HUDEP-2 (cell line): Measurements from ENCODE around the gene MSI2.
"Not testable (repeated sequence)": the region's sequence is repeated elsewhere in the genome, so short reads cannot be mapped to it uniquely, and the experiment has no call there.

Experiments used
- DNase-seq, 76 experiments: peaks; one replicate each; lab custom pipeline; 2025; ENCODE audit not compliant: unreplicated experiment in 76 of 76; lab: John Stamatoyannopoulos, UW

MSI2 gene

GRCh38 chr17:57288773-57289121, 32.4 kb downstream of the MSI2 start:
- DNase-seq = no peak

DNA sequence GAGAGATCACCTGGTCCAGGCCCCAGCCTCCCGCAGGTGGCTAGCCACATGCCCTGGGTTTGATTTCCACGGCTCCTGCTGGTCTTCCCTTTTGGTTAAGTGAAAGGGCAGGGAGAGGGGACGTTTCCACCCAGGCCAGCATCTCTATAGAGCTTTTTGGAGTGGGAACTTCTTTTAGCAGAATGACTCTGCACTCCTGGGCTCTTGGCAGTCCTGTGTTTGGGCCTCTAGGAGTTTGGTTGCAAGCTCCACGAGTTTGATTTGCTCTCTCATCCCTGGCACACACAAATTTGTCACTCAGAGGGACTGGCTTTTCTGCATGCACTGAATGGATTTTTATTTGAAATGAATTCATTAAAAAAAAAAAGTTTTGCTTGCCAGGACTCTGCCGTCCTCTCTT, 32.8 kb downstream of the MSI2 start:
- no peak for DNase-seq

DNA sequence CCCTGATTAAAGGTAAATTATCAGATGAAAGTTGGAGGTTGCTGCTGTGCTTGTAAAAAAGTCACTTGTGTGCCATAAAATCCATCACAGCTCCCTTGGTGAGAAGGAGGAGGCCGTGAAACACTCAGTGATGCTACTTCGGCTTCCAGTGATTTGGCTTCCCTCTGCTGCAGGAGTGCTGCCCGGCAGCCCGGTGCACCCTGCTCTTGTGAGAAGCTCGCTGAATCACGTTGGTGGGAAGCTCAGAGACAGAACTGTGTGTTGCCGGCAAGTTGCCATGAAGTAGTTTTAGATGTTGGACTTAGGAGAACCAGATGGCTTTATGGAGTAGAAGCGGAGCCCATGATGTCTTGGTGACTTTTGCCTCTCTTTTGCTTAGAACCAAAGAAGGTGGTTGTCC, 33.3 kb downstream of the MSI2 start:
- no peak for DNase-seq

DNA sequence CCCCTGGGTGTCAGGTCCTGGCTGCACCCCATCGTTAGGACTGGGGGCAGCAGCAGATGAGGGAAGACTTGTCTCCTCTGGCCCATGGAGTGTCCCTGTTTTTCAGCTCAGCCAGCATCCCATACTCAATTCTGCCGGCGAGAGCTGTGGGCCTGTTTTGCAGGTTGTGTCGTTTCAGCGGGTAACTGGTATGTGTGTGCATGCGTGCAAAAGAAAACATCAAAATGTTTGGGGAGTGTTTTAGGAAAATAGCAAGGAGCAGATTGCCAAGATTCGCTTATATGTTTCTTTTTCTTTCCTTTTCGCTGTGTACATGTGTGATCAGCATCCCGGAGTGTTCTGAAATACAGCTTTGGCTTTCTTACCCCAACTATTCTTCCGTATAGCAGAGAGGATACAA, 34.7 kb downstream of the MSI2 start:
- no peak for DNase-seq

DNA sequence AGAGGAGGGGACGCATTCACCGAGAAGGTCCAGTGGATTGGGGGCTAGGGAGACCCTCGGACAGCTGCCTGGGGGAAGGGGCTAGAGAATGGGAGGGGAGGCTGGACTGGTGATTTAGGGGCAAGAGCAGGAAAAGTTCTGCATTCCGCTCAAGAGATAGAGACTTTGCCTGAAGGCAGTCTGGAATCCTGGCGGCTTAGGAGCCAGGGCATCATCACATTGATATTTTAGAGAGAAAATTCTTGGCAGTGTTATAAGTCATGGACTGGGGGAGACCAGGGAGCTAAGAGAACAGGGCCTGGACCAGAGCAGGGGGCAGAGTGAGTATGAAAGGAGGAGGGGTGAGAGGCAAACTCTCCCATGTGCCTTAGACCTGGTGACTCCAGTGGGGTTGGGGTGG, 35.8 kb downstream of the MSI2 start:
- DNase-seq = no peak

DNA sequence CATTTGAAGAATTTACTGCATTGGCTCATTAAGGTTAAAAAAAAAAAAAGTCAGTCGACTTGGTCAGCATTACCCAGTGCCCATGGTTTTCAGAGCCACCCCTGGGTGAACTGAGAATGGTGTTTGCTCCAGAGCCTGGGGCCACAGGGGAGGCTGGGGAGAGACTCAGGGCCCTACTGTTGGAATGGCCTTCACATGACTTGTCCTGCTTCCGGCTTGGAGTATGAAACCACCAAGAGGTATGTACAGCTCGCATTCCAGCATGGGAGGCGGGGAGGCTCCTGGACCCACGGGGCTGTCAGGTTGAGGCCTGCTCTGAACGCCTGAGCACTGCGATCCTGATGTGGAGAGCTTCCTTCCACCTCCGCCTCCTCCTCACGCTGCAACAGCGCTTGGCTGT, 36.8 kb downstream of the MSI2 start:
- DNase-seq = no peak

DNA sequence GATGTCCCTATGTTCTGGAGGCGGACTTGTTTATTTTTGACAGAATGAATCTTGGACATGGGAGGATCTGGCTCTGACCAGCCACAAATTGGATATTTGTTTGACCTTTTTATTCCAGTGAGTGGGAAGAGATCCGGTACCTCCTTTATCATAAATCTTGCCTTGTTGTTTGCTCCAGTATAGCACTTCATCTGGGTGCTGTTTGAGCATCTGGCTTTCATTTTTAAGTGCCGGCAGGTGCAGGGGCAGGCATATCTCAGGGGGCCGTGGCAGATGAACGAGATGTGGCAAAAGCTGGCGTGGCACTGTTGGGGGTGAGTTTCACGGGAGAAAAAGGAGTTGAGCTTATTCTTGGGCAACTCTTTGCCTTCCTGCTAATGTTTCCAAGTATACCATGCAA, 37.8 kb downstream of the MSI2 start:
- no peak for DNase-seq

- DNase-seq = peak in 67 of 76 experiments; percentile 4 to 79 (median 49)
Measured at GRCh38 chr17:57294629-57295501, 38.5 kb downstream of the MSI2 start.

- DNase-seq = no peak
Measured at GRCh38 chr17:57295526-57296023, 39.3 kb downstream of the MSI2 start.

DNA sequence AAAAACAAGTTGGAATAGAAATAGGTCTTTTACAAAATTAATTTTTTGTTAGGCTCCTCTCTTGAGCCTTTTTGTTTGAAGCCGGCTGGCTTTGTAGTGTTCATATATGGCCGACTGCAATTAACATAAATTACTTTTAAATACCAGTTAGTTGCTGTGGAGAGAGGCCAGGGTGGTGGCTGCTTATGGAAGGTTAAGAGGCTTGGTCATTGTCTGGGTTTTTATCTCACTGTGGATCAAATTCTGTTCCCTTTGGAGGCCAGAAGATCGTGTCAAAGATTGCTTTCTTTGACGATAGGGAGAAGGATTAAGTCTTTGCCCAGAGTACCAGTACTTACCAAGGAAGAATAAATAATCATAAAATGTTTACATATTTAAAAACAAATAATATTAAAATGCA, 39.9 kb downstream of the MSI2 start:
- DNase-seq = no peak

- no peak for DNase-seq
Measured at GRCh38 chr17:57299176-57299575, 42.9 kb downstream of the MSI2 start.

DNA sequence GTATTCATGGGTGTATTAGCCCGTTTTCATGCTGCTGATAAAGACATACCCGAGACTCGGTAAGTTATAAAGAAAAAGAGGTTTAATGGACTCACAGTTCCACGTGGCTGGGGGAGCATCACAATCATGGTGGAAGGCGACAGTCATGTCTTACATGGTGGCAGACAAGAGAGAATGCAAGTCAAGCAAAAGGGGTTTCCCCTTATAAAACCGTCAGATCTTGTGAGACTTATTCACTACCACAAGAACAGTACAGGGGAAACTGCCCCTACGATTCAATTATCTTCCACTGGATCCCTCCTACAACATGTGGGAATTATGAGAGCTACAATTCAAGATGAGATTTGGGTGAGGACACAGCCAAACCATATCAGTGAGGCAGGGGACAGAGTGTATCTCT, 44.3 kb downstream of the MSI2 start:
- DNase-seq = not testable (repeated sequence)

DNA sequence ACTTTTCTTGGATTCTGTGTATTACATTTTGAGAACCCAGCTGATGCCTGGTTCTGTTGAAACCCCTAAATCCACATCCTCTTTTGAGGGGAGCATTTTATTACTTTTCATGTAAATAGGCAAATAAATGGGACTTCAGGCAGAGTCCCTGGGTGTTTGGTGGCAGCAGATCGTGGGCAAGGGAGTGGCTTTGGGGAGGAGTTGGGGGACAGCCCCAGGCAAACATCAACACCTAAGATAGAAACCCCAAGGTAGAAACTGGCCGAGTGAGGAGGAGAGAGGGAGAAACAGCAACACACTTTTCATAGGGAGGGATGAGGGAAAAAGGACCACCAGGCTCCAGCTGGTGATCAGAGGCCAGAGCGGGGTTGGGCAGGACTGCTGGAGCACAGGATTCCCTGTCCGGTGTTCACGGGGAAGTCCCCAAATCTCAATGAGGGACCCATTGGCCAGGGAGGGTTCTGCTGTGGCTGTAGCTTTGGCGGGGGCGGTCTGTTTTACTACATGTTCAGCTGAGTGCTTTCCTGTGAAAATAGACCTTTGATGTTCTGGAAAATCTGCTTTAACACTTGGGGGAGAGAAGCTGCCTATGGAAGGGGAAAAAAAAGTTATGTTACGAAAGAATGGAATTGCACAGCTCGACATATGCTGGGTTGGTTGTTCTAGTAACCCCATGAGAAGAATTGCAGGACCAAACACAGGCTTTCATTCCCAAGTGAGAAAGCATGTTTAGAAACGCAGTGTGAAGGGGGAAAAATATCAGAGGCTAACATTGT, 46.6 kb downstream of the MSI2 start:
- DNase-seq = no peak

- DNase-seq = no peak
Measured at GRCh38 chr17:57305144-57305728, 48.9 kb downstream of the MSI2 start.

GRCh38 chr17:57305908-57306504, 49.7 kb downstream of the MSI2 start:
- no peak for DNase-seq

GRCh38 chr17:57308543-57309186, 52.3 kb downstream of the MSI2 start:
- DNase-seq = no peak

DNA sequence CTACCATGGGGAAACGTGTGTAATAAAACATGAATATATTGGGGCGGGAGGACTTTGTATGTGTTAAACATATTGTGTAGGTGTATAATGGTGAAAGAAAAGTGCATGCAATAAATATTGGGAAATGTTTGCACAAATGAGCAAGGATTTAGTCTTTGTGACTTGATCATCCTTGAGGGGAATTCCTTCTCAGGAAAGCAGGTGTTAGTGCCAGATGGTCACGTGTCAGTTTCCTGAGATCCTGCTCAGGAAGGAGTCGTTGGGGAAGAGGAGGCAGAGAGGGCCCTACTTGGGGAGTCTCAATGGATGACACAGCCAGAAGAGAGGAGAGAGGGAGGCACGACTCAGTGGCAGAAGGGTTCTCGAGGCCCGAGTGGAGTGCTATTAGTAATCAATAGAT, 53.2 kb downstream of the MSI2 start:
- no peak for DNase-seq

DNA sequence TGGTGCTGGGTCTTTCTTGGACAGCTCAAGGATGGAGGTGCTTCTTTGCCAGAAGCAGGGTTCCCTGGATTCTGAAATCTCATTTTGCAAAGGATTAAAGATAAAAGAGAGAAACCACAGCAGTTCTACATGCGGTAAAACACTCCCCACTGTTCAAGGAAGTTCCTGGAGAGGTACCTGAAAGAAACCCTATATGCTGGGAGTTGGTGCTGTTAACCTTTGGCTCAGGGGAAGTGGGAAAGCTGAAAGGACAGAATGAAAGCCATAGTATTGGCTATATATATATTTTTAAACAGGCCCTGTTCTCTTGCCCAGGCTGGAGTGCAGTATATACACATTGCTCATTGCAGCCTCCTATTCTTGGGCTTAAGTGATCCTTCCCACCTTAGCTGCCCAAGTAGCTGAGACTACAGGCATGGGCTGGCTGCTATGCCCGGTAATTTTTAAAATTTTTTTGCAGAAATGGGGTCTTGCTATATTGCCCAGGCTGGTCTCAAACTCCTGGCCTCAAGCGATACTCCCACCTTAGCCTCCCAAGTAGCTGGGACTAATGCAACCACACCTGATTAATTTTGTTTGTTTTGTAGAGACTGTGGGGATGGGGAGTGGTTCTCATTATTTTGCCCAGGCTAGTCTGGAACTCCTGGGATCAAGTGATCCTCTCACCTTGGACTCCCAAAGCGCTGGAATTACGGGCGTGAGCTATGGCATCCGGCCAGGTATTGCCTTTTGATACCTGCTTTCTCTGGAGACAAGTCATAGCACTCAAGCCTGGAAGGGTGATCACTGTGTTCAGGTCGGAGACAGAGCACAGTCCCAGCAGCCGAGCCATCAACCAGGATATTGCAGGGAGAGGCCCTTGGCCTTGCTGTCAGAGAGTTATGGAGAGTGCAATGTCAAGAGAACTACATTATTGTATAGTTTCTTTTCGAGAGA, 55.2 kb downstream of the MSI2 start:
- no peak for DNase-seq

GRCh38 chr17:57312242-57312641, 55.9 kb downstream of the MSI2 start:
- DNase-seq = no peak
